Measurements from ENCODE around the gene NTM.

Gene NTM

GRCh38 chr11:131754671-131755070, 384.3 kb downstream of the NTM start:
- DNase-seq, result no peak

- no peak for DNase-seq
Measured at GRCh38 chr11:131756479-131757110, 386.2 kb downstream of the NTM start.

GRCh38 chr11:131758726-131759125, 388.3 kb downstream of the NTM start:
- no peak for DNase-seq

- no peak for DNase-seq
Measured at GRCh38 chr11:131759140-131759539, 388.7 kb downstream of the NTM start.

GRCh38 chr11:131760091-131761061, 390.0 kb downstream of the NTM start:
- DNase-seq, result no peak

GRCh38 chr11:131762346-131763110, 392.1 kb downstream of the NTM start:
- DNase-seq, result no peak

- no peak for DNase-seq
Measured at GRCh38 chr11:131763193-131763890, 392.9 kb downstream of the NTM start.

GRCh38 chr11:131764126-131764525, 393.7 kb downstream of the NTM start:
- DNase-seq, result no peak

- DNase-seq, result no peak
Measured at GRCh38 chr11:131764649-131765048, 394.2 kb downstream of the NTM start.

GRCh38 chr11:131766637-131767036, 396.2 kb downstream of the NTM start:
- no peak for DNase-seq

GRCh38 chr11:131767421-131767820, 397.0 kb downstream of the NTM start:
- no peak for DNase-seq

- no peak for DNase-seq
Measured at GRCh38 chr11:131770801-131771200, 400.4 kb downstream of the NTM start.

GRCh38 chr11:131771471-131771870, 401.1 kb downstream of the NTM start:
- DNase-seq, result no peak

- DNase-seq, result no peak
Measured at GRCh38 chr11:131773626-131774025, 403.2 kb downstream of the NTM start.

- DNase-seq, result no peak
Measured at GRCh38 chr11:131776211-131776610, 405.8 kb downstream of the NTM start.

GRCh38 chr11:131785801-131786200, 415.4 kb downstream of the NTM start:
- DNase-seq, result no peak

GRCh38 chr11:131787119-131787518, 416.7 kb downstream of the NTM start:
- DNase-seq, result no peak

- no peak for DNase-seq
Measured at GRCh38 chr11:131790586-131790985, 420.2 kb downstream of the NTM start.

GRCh38 chr11:131792243-131792642, 421.8 kb downstream of the NTM start:
- no peak for DNase-seq

GRCh38 chr11:131796089-131796488, 425.7 kb downstream of the NTM start:
- no peak for DNase-seq

- no peak for DNase-seq
Measured at GRCh38 chr11:131796541-131796940, 426.1 kb downstream of the NTM start.

GRCh38 chr11:131800452-131800851, 430.0 kb downstream of the NTM start:
- no peak for DNase-seq
